CD4-positive, alpha-beta T cell treated with Interleukin-6 at 100 ng/mL for 8 hours (primary cell): ENCODE measurements around the gene DPYD.

Experiments
- DNase-seq: peaks from one replicate; pipeline ENCODE4 v3.0.0-alpha.2; 2020; ENCODE audit warnings: mixed read lengths, low spot score

DPYD gene

DNA sequence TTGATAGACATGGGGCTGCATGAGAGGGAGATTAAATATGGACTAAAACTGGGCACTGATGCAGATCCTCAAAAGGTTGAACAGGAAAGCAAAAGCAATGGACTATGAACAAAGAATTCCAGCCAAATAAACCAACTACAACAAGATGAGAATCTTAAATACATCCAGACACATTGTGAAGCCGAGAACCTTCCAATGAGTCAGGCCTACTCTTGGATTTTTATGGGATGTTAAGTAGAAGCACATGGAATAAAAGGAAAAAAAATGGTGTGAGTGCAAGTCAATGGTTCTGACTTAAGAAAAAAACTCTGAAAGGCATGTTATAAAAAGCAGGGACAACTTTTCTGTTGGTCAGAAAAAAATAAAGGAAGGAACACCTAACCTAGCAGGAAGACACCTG, 227.2 kb downstream of the DPYD start:
- DNase-seq = no peak

DNA sequence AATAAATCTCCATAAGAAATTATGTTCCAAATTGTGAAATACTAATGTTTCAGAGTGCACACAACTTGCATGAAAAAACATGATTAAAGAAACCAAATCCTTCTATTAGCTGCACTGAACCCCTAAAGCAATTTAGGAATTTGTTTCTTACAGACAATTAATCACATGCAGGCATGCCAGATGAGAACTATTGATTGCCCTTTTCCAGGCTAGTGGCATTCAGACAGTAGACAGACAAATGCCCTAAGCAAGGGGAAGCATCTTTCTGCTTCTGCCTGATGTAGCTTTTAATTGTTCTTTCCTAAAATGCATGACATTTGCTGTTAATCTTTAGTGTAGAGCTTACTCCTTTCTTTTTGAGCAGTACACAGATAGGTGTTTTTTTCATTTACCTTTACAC, 229.5 kb downstream of the DPYD start:
- DNase-seq = no peak

DNA sequence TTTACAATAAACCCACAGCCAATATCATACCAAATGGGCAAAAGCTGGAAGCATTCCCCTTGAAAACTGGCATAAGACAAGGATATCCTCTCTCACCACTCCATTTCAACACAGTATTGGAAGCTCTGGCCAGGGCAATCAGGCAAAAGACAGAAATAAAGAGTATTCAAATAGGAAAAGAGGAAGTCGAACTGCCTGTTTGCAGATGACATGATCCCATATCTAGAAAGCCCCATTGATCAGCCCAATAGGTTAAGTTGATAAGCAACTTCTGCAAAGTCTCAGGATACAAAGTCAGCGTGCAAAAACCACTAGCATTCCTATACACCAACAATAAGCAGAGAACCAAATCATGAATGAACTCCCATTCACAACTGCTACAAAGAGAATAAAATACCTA, 235.5 kb downstream of the DPYD start:
- DNase-seq = no peak

DNA sequence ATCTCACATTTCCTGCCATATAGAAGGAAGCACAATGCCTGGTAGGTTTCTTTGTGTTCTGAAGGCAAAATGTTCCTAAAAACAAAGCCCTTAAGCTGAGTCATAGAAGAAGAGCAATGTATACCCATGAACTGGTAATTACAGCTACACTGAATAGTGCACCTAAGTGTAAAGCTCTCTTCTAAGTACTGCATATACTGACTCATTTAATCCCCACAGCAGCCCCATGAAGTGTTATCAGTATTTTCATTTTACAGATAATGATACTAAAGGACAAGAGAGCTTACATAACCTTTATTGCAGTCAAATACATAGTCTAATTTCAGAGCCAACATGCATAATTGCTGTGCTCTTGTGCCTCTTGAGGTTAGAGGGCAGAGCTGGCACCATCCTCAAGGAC, 239.9 kb downstream of the DPYD start:
- DNase-seq = no peak

DNA sequence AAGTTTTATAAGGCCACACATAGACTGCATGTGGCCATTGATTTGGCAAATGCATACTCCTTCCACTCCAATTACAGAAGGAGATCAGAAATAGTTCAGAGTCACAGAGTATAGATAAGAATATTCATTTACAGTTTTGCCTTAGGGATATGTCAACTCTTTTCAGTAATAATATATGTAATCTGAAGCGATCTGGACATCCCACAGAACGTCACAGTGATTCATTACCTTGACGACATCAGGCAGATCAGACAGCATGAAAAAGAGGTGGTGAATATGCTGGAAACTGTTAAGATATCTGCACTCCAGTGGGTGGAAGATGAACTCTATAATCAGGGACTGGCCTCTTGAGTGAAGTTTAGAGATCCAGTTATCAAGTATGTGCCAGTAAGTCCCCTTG, 240.4 kb downstream of the DPYD start:
- no peak for DNase-seq

DNA sequence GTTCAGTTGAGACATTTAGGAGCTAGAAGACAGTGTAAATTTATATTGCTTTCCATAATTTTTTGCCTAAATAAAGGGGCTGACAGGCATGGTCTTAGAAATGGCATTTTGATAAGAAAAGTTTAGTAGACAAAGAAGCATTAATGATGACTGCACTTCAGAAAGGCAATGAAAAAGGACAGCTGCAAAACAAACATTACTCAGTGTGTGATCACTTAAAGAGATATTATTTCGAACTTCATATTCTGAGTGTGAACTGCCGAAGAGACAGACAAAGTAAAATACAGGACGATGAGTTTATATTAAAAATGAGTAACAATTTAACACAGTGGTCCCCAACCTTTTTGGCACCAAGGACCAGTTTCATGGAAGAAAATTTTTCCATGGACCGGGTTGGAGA, 243.1 kb downstream of the DPYD start:
- DNase-seq = no peak

DNA sequence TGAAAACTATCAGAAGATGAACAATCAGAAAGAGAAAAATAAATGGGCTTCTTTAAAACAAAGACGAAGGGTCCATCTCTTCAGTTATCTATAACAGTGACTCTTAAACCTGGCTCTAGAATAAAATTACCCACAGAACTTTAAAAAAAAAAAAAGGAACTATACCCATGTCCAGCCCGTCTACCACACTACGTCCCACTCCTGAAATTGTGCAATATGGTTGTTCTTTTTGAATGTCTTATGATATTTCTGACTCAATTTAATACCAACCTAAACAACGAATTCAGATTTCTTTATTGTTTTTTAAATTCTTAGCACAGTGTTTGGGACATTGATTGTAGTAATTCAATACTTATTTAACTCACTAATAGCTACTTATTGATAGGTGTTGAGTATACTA, 246.3 kb downstream of the DPYD start:
- DNase-seq = no peak

DNA sequence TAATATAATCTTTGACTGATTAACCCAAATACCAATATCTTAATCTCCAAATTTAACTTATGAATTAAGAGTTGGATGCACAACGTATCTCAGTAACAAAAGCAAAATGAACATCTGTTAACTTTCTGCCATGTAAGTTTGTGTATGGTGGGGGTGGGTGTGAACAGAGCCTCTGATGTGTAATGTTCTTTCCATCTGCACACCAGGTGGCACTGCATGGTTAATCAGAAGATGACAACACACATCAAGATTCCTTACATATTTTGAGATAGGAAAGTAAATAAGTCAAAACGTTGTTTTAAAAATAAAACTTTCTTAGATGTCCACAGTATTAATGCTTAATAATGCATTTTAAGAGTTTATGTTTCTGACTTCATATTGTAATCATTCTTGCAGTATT, 251.9 kb downstream of the DPYD start:
- no peak for DNase-seq

DNA sequence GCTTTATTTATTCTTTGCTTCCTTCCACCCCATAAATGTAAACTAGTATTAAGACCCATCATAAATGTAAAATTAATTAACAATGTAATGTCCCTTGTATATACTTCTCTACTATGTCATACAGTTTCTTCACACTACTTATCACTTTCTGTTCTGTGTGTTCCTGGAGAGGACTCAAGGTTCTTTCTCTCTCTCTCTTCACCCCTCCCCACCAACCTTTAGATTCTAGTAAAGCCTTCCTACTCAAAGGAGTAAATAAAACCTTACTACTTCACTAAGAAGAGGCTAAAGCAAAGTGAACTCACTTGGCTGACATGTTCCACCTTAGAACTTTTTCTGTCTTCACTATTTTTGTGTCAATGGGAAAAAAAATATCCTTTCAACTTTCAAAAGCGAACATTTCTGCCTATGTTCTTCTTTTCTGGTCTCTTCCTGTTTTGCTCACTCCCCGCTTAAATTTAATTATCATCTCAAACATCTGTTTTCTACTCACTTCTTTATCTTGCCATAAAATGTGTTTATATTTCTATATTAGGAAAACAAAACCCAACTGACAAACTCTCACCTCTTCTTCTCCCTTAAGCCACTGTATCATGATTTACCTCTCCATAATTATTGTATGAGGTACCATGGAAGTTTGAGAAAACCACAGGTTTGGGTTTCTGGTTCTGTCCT, 260.3 kb downstream of the DPYD start:
- DNase-seq = no peak

DNA sequence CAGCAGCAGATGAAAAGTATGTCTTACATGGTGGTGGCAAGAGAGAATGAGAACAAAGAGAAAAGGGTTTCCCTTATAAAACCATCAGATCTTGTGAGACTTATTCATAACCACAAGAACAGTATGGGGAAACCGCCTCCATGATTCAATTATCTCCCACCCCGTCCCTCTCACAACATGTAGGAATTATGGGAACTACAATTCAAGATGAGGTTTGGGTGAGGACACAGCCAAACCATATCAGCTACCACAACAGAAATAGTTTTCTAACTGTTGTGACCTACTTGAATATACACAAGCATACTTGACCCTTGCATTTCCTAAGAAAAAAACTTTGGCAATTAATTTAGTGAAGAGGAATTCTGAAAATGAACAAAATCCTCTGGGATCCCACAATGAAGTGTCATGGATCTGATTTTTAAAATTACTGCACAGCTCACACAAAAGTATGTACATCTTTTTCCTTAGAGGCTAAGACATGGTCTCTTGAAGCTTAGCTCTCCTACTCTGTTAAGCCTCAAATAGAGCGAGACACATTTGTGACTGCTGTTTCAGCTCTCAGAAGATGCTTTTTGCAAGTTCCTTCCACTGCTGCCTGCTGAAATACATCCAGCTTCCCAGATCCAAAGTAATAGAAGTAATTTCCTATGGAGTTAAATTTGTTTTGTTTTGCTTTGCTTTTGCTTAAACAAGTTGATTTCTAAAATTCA, 265.8 kb downstream of the DPYD start:
- no peak for DNase-seq

DNA sequence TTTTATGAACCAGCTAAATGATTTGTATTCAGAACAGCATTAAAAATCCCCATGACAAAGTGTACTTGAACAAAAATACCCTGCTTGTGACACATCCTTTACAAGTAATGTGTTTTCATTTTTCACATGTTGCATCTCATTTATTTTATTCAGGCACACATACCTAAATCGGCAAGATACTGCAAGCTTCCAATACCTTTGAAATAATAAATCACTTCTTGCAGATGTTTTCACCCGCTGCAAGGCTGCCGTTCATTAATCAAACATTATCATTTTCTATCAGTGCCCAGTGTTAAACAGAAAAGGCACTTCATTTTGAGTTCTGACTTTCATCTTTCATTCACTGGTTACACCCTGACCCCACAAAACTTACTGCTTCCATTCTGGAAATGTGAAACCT, 269.6 kb downstream of the DPYD start:
- DNase-seq = no peak

DNA sequence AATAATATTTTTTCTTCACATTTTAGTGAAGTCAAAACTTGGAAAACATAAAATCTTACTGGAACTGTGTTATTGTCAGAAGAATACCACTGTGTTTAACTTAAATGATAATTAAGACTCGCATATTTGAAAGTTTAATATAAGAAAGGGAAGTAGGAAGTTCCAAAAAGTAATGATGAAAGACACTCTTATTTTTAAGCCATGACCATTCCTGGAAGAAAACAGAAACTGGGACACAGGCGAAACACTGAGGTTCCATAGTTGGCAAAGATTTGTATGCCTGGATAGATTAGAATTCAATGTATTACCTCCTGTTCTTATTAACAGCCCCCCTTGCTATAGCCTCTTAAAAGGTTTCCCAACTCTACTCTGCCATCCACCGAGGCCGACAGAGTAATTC, 271.2 kb downstream of the DPYD start:
- DNase-seq = no peak

DNA sequence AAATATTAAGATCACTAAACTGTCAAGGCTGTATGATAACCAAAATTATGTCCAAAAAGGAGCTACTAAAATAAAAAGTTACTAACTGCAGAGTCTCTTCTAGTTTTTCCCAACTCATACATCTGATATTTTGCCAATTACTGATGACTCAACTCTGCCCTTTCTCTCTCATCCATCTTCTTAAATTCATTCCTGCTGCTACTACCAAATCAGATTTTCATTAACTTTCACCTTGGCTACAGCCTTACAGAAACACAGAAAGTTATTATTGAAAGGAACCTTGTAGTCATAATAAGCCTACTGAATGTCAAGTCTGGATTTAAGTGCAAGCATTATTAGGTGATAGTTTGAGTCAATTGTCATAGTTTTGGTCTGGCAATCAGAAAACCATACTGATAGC, 273.1 kb downstream of the DPYD start:
- DNase-seq = no peak

DNA sequence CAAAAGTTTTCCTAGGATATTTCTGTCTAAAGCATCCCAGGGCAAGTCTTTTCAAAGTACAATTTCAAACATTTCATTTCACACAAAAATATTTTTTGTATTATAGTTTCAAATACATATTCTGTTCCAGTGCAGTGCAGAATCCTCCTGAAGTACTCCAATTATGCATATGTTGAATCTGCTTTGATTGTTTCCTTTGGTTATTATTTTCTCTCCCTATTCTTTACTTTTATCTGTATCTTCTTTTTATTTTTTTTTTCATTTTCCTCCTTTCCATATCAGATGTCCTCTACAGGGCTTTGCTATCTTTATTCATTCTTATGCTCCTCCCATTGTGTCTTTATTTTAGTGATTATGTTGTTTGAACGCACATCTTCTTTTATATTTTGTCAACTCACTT, 274.8 kb downstream of the DPYD start:
- no peak for DNase-seq

DNA sequence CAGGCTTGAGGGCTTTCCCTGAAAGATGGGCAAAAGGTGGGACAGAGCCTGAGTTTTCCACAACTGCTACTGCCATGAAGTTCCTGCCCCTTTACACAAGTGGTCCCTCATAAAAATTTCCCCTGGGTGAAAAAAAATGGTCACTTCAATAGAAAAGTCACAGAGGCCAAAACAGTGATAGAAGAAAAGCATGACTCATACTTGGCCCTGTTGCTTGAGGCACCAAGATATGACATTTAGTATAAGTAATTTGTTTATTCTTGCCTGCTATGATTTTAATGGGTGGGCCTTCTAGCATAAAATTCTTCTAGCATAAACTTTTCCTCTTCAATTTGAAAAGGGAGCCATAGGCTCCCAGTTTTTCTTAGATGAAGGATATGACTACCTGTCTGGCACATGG, 280.2 kb downstream of the DPYD start:
- DNase-seq = no peak

DNA sequence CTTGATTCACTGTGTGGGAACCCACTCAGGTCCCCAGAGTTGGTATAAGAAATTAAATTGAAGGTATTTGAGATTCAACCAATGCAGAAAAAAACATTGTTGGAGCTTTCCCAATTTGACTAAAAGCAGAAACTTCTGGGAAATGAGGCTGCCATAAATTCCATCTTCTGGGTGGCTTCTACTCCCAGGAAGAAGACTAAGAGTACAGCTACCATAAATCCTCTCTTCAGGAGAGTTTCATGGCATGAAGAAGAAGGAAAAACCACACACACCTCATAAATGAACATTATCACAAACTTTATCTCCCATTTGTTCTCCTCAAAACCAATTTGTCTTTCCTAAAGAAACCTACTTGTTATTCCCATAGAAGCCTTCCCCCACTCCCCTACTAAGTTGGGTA, 283.9 kb downstream of the DPYD start:
- DNase-seq = no peak

DNA sequence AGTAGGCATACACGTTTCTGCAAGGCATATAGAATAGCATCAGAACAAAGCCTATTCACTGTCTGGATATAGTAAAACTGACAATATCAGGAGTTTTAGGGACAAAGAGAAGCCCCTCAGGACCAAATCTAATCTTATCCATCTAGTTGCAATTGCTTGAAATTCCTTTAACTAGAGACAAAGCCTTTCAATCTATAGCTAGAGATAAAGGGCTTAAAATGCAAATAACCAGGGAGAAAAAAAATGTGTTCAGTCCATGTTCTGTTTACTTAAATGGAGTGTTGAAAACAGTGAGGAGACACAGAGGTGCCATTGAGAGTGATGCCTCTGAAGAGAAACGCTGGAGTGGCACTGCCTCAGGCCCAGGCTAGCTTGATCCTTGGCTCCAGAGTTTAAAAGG, 286.1 kb downstream of the DPYD start:
- DNase-seq = no peak

DNA sequence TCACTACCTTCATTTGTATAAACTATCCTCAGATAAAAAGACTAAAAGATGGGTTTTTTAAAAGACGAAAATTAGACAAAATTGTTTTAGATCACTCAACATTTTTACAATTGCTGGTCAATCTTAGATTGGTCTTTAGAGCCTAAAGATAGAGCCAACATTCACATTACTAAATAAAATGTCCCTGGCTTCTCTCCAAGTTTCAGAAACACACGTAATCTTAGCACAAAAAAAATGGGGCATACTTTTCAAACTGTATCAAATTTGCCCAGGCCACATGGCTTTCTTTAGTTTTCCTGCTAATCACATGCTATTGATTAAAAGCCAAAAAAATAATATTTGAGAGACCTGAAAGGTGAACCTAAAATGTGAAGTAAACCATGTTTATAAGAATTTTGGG, 288.1 kb downstream of the DPYD start:
- no peak for DNase-seq

DNA sequence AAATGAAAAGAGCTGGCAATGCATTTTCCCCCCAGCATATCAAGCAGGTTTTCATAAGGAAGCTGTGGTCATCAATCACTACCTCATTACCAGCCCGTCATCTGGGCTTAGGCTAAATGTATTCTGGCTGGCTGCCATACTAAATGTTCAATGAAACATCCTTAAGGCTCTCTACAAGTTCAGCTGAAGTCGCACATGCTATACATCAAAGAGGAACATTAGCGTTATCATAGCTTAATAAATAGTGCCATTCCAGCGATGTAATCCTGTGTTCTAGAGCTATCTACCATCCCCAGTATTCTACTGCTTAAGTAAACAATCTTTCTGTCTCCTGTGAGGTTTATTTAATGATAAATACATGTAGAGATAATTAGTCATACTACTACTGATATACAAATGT, 288.8 kb downstream of the DPYD start:
- DNase-seq = no peak

DNA sequence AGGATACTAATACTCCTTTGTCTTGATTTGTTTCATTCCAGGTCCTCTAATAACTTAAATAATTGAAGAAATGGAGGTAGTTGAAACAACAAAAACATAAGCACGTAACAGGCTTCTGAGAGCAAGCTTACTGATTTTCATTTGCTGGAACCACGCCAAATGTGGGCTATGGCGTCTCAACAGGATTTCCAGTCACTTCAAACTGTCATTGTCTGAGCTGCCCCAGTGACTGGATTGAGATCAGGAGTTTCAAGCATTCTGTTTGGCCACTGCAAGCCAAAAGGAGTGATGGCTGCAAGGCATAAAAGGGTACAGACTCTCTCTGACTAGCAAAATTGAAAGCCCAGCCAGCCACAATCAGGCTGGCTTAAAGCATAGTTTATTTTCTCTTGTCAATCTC, 289.9 kb downstream of the DPYD start:
- no peak for DNase-seq

DNA sequence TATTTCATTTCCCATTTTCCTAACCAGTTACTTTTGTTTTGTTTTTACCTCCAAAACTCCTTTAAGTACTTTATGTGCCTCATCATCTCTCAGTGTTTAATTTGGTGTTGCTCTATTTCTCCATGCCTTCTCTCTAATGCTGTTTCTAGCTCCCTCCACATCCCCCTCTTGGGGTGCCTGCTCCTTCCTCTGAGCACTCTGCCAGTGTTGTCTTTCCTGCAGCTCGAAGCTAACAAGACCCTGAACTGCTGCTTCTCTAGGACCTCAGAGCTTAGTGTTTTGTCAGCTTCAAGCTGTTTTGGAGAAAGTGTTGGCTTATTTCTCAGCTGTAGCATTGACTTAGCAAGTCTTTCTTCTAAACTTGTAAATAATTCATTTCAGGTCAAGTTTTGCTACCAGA, 290.6 kb downstream of the DPYD start:
- DNase-seq = no peak

DNA sequence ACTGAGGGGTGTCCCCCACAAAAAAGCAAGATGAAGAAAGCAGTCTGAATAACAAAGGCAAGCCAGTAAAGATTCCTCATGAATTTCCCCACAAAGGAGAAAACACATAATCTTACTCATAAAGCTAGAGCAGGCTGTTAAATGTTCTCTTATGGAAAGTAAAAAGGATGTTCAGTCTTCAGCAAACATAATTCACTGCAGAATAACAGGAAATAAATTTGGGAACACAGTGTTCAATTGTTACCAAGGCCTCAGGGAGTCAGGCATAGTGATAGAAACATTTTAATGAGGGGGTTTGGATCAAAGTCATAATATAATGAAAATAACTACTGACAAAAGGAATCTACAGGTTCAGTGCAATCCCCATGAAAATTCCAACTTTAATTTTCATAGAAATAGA, 297.6 kb downstream of the DPYD start:
- no peak for DNase-seq

DNA sequence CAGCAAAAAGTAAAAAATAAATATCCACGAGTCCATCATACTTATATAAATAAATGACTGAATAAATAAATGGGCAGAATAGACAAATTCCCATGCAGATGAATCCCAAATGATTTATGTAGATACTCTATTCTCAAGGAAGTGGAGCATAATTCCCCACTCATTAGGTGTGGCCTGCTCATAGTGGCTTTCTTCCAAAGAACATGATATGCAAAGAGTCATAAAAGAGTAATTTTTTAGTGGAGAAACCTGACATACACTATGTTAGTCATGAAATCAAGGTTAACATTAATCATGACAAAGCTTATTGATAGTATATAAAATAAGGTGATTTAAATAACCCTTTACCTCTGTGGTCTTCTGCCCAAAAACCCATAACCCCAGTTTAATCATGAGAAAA, 298.9 kb downstream of the DPYD start:
- DNase-seq = no peak

DNA sequence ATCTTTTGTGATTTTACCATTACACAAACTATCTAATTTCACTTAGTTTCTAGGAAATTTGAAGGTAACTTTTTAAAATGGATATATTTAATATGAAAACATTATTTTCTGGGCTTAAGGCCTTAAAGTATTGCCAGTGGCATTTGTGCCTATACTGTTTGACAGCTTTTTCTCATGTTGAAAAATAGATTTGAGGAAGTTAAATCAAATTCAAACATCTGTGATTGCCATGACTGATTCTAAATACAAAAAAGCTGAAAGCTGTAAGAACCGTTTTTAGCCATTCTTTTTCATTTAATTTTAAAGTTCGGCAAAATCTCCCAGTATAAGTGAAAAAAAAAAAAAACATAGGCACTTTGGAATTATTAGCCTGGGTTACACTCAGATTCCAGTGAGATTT, 301.1 kb downstream of the DPYD start:
- no peak for DNase-seq
